Neural progenitor cell (in vitro differentiated cells): Measurements from ENCODE around the gene MTERF1. TPM values are rescaled to one million over a fixed set of nuclear protein-coding genes. Genes with fewer than 3 reads are reported as not detected.
"Not testable (repeated sequence)": the region's sequence is repeated elsewhere in the genome, so short reads cannot be mapped to it uniquely, and the experiment has no call there.

Experiments
- DNase-seq: peaks from one replicate; pipeline ENCODE4 v3.0.0-alpha.2; 2016; ENCODE audit warnings: low spot score
- H2AFZ ChIP-seq: fragments of 200-600 bp; sonication (generic); replicated peaks from 2 replicates; pipeline ENCODE4 v1.6.1; 2016; ENCODE audit warnings: antibody characterized with exemption
- H3F3A ChIP-seq: fragments of 200-600 bp; sonication (generic); 2 replicates; pipeline ENCODE4 v1.6.1; 2016; ENCODE audit warnings: antibody characterized with exemption, low read depth
- H3K27ac ChIP-seq: fragments of 200-600 bp; sonication (generic); 2 replicates; pipeline ENCODE4 v1.5.1; 2016; ENCODE audit warnings: mild to moderate bottlenecking
- H3K27me3 ChIP-seq: fragments of 200-600 bp; sonication (generic); 2 replicates; pipeline ENCODE4 v1.6.1; 2016; ENCODE audit warnings: mild to moderate bottlenecking, moderate library complexity
- H3K36me3 ChIP-seq: fragments of 200-600 bp; sonication (generic); 2 replicates; pipeline ENCODE4 v1.5.1; 2016
- H3K4me1 ChIP-seq: fragments of 200-600 bp; sonication (generic); 2 replicates; pipeline ENCODE4 v1.6.1; 2016; ENCODE audit warnings: mixed run types
- H3K4me2 ChIP-seq: fragments of 200-600 bp; sonication (generic); 2 replicates; pipeline ENCODE4 v1.6.1; 2016
- H3K4me3 ChIP-seq: fragments of 200-600 bp; sonication (generic); 2 replicates; pipeline ENCODE4 v1.5.1; 2016
- H3K79me2 ChIP-seq: fragments of 200-600 bp; sonication (generic); 2 replicates; pipeline ENCODE4 v1.6.1; 2016; ENCODE audit warnings: low read depth
- H3K9ac ChIP-seq: fragments of 200-600 bp; sonication (generic); 2 replicates; pipeline ENCODE4 v1.6.1; 2016
- H3K9me3 ChIP-seq: fragments of 200-600 bp; sonication (generic); 2 replicates; pipeline ENCODE4 v1.5.1; 2016; ENCODE audit warnings: low read depth
- H4K20me1 ChIP-seq: fragments of 200-600 bp; sonication (generic); 2 replicates; pipeline ENCODE4 v1.6.1; 2016; ENCODE audit warnings: low read depth
- H3K27ac Mint-ChIP-seq: 3 replicates; pipeline ENCODE4 v1.8.0; 2021; ENCODE audit warnings: mixed read lengths
- H3K27me3 Mint-ChIP-seq: 2 replicates; pipeline ENCODE4 v1.8.0; 2022; ENCODE audit warnings: low read depth, mild to moderate bottlenecking, inconsistent platforms, moderate library complexity, mixed read lengths; ENCODE audit not compliant: insufficient read depth
- H3K36me3 Mint-ChIP-seq: 3 replicates; pipeline ENCODE4 v1.8.0; 2021; ENCODE audit warnings: mixed read lengths
- H3K4me1 Mint-ChIP-seq: 3 replicates; pipeline ENCODE4 v1.8.0; 2021; ENCODE audit warnings: mixed read lengths
- H3K4me3 Mint-ChIP-seq: 3 replicates; pipeline ENCODE4 v1.8.0; 2021; ENCODE audit warnings: mild to moderate bottlenecking, moderate library complexity, mixed read lengths
- H3K9me3 Mint-ChIP-seq: 3 replicates; pipeline ENCODE4 v1.8.0; 2020; ENCODE audit warnings: mixed read lengths
- EZH2 ChIP-seq: fragments of 200-600 bp; sonication (generic); IDR thresholded peaks from 2 replicates; pipeline ENCODE4 v1.6.1; 2017; ENCODE audit warnings: antibody characterized with exemption, mild to moderate bottlenecking, moderate library complexity
- EZH2phosphoT487 ChIP-seq: fragments of 200-600 bp; sonication (generic); IDR thresholded peaks from 2 replicates; pipeline ENCODE4 v1.6.1; 2017; ENCODE audit warnings: antibody characterized with exemption
- total RNA-seq: library from RNA; depleted of rRNA; stranded (reverse); fragments of >200 nt; gene quantifications from 2 replicates; pipeline ENCODE4 v1.2.3, GENCODE V29; 2015; ENCODE audit warnings: low replicate concordance
- TF ChIP-seq, protein P1 (sequence below): fragments of 200-600 bp; sonication (generic); IDR thresholded peaks from 2 replicates; pipeline ENCODE4 v1.5.1; 2017; ENCODE audit warnings: antibody characterized with exemption, mild to moderate bottlenecking

The MTERF1 gene
- total RNA-seq, 1 donor from 2014 or later, result 36.9 TPM

DNA sequence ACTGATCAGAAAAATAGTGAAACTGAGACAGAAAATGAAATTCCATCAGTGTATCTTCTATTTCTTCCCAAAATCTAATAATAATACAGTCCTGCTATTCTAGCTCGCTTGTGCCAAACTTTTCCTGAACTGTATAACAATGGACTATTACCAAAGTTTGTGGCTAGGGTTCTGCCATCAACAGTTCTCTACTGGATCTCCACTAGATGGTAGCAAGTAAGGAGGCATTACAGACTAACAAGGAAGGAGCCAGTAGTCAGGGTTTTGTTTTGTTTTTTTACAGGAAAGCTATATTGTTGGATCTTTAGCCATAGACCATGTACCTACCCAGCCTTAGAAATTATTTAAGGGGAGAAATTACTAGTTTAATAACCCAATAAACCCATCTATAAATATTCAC lies 10.8 kb downstream of the MTERF1 start:
- H3K79me2 ChIP-seq, result no peaks in the 10 kb centered on the region
- H3K27ac Mint-ChIP-seq, result no peak overlapping the region
- H2AFZ ChIP-seq, result no peak overlapping the region
- no peaks in the 10 kb centered on the region for H3K4me1 Mint-ChIP-seq
- no peaks in the 10 kb centered on the region for H3K9me3 Mint-ChIP-seq
- H3K27ac ChIP-seq, result no peak overlapping the region
- no peak for DNase-seq
- peaks cover 6% of the 10 kb centered on the region for H3K36me3 Mint-ChIP-seq
- H3K4me2 ChIP-seq, result no peak overlapping the region
- H3K9ac ChIP-seq, result no peak overlapping the region
- H3K4me1 ChIP-seq, result no peaks in the 10 kb centered on the region
- no peaks in the 10 kb centered on the region for H3K36me3 ChIP-seq
- H3K4me3 ChIP-seq, result no peak overlapping the region
- peaks cover 3% of the 10 kb centered on the region for H3F3A ChIP-seq
- no peaks in the 10 kb centered on the region for H3K27me3 ChIP-seq
- no peaks in the 10 kb centered on the region for H3K9me3 ChIP-seq
- no peaks in the 10 kb centered on the region for H4K20me1 ChIP-seq
- H3K27me3 Mint-ChIP-seq, result no peaks in the 10 kb centered on the region
- TF ChIP-seq EZH2, result no peak
- no peak for TF ChIP-seq EZH2phosphoT487
- TF ChIP-seq, protein P1, sequence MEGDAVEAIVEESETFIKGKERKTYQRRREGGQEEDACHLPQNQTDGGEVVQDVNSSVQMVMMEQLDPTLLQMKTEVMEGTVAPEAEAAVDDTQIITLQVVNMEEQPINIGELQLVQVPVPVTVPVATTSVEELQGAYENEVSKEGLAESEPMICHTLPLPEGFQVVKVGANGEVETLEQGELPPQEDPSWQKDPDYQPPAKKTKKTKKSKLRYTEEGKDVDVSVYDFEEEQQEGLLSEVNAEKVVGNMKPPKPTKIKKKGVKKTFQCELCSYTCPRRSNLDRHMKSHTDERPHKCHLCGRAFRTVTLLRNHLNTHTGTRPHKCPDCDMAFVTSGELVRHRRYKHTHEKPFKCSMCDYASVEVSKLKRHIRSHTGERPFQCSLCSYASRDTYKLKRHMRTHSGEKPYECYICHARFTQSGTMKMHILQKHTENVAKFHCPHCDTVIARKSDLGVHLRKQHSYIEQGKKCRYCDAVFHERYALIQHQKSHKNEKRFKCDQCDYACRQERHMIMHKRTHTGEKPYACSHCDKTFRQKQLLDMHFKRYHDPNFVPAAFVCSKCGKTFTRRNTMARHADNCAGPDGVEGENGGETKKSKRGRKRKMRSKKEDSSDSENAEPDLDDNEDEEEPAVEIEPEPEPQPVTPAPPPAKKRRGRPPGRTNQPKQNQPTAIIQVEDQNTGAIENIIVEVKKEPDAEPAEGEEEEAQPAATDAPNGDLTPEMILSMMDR, result no peak
- no peak overlapping the region for H3K4me3 Mint-ChIP-seq

DNA sequence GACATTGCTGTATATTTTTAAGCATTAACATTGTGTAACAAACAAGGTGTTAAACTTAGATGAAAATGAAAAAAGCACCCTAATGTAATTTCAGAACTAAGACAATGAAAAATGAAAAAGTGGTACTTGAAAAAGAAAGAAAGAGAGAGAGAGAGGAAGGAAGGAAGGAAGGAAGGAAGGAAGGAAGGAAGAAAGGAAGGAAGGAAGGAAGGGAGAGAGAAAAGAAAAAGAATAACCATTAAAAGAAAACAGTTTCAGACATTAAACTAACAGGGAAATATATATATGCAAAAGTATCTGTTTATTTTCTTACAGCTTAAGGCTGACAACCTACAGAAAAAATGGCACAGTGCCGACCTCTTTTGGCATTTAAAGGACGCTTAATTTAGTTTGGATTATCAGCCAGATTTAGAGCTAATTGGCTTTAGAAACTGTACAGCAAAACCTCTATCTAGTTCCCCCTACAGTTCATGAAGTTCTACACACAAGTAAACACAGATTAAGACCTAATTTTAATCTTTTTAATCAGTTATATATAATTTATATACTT lies 13.8 kb downstream of the MTERF1 start:
- Histone ChIP-seq H3K4me2 (no peak overlapping the region), H2AFZ (no peak overlapping the region), H3K27ac (no peak overlapping the region), H3K4me3 (no peak overlapping the region), H3F3A (peaks cover 3% of the 10 kb centered on the region), H3K79me2 (no peaks in the 10 kb centered on the region), H3K9ac (no peak overlapping the region), H3K9me3 (no peaks in the 10 kb centered on the region), H4K20me1 (no peaks in the 10 kb centered on the region), H3K4me1 (no peaks in the 10 kb centered on the region), H3K36me3 (no peaks in the 10 kb centered on the region), H3K27me3 (no peaks in the 10 kb centered on the region)
- no peak for TF ChIP-seq EZH2
- TF ChIP-seq, protein P1, result no peak
- TF ChIP-seq EZH2phosphoT487, result no peak
- DNase-seq, result no peak
- Mint-ChIP-seq H3K4me1 (no peaks in the 10 kb centered on the region), H3K9me3 (no peaks in the 10 kb centered on the region), H3K36me3 (peaks cover 5% of the 10 kb centered on the region), H3K27me3 (no peaks in the 10 kb centered on the region), H3K4me3 (no peak overlapping the region), H3K27ac (no peak overlapping the region)

DNA sequence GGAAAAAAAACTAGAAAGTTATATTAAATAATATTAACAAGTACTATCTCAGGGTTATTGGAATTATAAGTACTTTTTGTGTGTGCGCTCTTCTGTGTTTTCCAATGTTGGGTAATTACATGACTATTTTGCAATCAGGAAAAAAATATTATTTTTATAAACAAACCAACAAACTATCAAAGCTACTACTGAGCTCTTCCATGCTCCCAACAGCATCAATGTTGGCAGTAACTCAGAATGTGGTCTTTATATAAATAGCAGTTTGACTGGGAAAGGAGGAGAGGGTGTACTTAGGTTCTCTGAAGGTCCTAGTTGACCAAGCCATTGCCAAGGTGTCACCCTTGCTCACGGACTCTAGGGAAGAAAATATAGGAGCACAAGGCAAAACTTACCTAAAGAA lies 15.0 kb downstream of the MTERF1 start:
- Mint-ChIP-seq H3K27ac (no peak overlapping the region), H3K4me1 (no peaks in the 10 kb centered on the region)
- H3K4me2 ChIP-seq, result no peak overlapping the region

DNA sequence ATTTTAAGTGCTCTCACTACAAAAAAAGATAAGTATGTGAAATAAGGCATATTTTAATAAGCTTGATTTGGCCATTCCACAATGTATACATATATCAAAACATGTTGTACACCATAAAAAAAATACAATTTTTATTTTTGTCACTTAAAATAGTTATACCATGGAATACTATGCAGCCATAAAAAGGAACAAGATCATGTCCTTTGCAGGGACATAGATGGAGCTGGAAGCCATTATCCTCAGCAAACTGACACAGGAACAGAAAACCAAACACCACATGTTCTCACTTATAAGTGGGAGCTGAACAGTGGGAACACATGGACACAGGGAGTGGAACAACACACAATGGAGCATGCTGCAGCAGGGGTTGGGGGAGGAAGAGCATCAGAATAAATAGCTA lies 15.9 kb downstream of the MTERF1 start:
- H3K27me3 Mint-ChIP-seq, H3K36me3 Mint-ChIP-seq, H3K79me2 ChIP-seq, H3K4me3 ChIP-seq, H3F3A ChIP-seq, H3K27me3 ChIP-seq, H3K9ac ChIP-seq, H4K20me1 ChIP-seq, H2AFZ ChIP-seq, H3K9me3 ChIP-seq, DNase-seq, H3K27ac Mint-ChIP-seq, H3K36me3 ChIP-seq, H3K4me1 ChIP-seq, H3K27ac ChIP-seq, H3K9me3 Mint-ChIP-seq, H3K4me2 ChIP-seq, H3K4me3 Mint-ChIP-seq, H3K4me1 Mint-ChIP-seq: not testable (repeated sequence)

More for the DNA sequence above, 15.0 kb downstream of the MTERF1 start:
- Mint-ChIP-seq H3K27me3 (no peaks in the 10 kb centered on the region), H3K4me3 (no peak overlapping the region), H3K9me3 (no peaks in the 10 kb centered on the region), H3K36me3 (no peaks in the 10 kb centered on the region)
- H3K9me3 ChIP-seq, result no peaks in the 10 kb centered on the region
- H3K27me3 ChIP-seq, result no peaks in the 10 kb centered on the region
- H3F3A ChIP-seq, result peaks cover 3% of the 10 kb centered on the region
- TF ChIP-seq EZH2 (no peak), EZH2phosphoT487 (no peak)
- TF ChIP-seq, protein P1, result no peak
- no peaks in the 10 kb centered on the region for H3K4me1 ChIP-seq
- H3K27ac ChIP-seq, result no peak overlapping the region
- no peak overlapping the region for H3K9ac ChIP-seq
- H3K79me2 ChIP-seq, result no peaks in the 10 kb centered on the region
- no peak overlapping the region for H2AFZ ChIP-seq
- DNase-seq, result no peak
- H3K36me3 ChIP-seq, result no peaks in the 10 kb centered on the region
- no peak overlapping the region for H3K4me3 ChIP-seq
- no peaks in the 10 kb centered on the region for H4K20me1 ChIP-seq
